Activated CD4-positive, alpha-beta memory T cell treated with anti-CD3 and anti-CD28 coated beads for 36 hours (primary cell): ENCODE measurements around the gene MCUR1. TPM values are rescaled to one million over a fixed set of nuclear protein-coding genes. Genes with fewer than 3 reads are reported as not detected.
"Not testable (repeated sequence)": the region's sequence is repeated elsewhere in the genome, so short reads cannot be mapped to it uniquely, and the experiment has no call there.

Experiments used
- CTCF ChIA-PET: fragments of 350-600 bp; sonication (Branson Sonifier 250); formaldehyde crosslinking; loops from one replicate; lab custom pipeline; 2021; ENCODE audit warnings: antibody characterized with exemption, inconsistent platforms; lab: Charles Lee
- POLR2A ChIA-PET: fragments of 350-600 bp; sonication (Branson Sonifier 250); formaldehyde crosslinking; loops from one replicate; lab custom pipeline; 2021; ENCODE audit warnings: antibody characterized with exemption; lab: Charles Lee
- DNase-seq: peaks from one replicate; pipeline ENCODE4 v3.0.0-alpha.2; 2020
- H3K27ac Mint-ChIP-seq: one replicate; pipeline ENCODE4 v1.8.0; 2021; ENCODE audit warnings: mixed read lengths
- H3K27me3 Mint-ChIP-seq: one replicate; pipeline ENCODE4 v1.8.0; 2021; ENCODE audit warnings: mixed read lengths
- H3K36me3 Mint-ChIP-seq: one replicate; pipeline ENCODE4 v1.8.0; 2021; ENCODE audit warnings: mixed read lengths
- H3K4me1 Mint-ChIP-seq: one replicate; pipeline ENCODE4 v1.8.0; 2021; ENCODE audit warnings: low read depth, mixed read lengths
- H3K4me3 Mint-ChIP-seq: one replicate; pipeline ENCODE4 v1.8.0; 2021; ENCODE audit warnings: mild to moderate bottlenecking, mixed read lengths
- H3K9me3 Mint-ChIP-seq: one replicate; pipeline ENCODE4 v1.8.0; 2021; ENCODE audit warnings: mixed read lengths
- intact Hi-C: fragments of 100-400 bp; cut with micrococcal nuclease; formaldehyde crosslinking; loops from one replicate; pipeline ENCODE4 v1.15.1; 2023
- total RNA-seq, 2 experiments: library from RNA; stranded (reverse); gene quantifications; one replicate each; pipeline ENCODE4 v1.2.3, GENCODE V29; 2021

The MCUR1 gene
- total RNA-seq, 2 experiments from 2014 or later: 36.6 to 38.8 TPM

- CTCF ChIA-PET: interaction anchor here (0.6 kb wide), 1 partner anchor 16 kb away, joined by 4 read pairs; no protein-coding TSS in a partner anchor
- DNase-seq: no peak
- POLR2A ChIA-PET: no interaction called here
- Mint-ChIP-seq H3K4me1 (no peaks in the 10 kb centered on the region), H3K27ac (no peak overlapping the region), H3K9me3 (no peaks in the 10 kb centered on the region), H3K4me3 (no peak overlapping the region), H3K27me3 (peaks cover 4% of the 10 kb centered on the region), H3K36me3 (no peaks in the 10 kb centered on the region)
- intact Hi-C loops: no loop called here
Measured at GRCh38 chr6:13847326-13848050, 33.1 kb upstream of the MCUR1 start.

- H3K27me3 Mint-ChIP-seq: peaks cover 4% of the 10 kb centered on the region
- intact Hi-C loops: no loop called here
- no peak for DNase-seq
- ChIA-PET POLR2A (no interaction called here), CTCF (interaction anchor here (0.6 kb wide), 1 partner anchor 15 kb away, joined by 4 read pairs; no protein-coding TSS in a partner anchor)
- no peak overlapping the region for H3K4me3 Mint-ChIP-seq
- H3K9me3 Mint-ChIP-seq: no peaks in the 10 kb centered on the region
- peaks cover under 1% of the 10 kb centered on the region for H3K4me1 Mint-ChIP-seq
- no peaks in the 10 kb centered on the region for H3K36me3 Mint-ChIP-seq
- H3K27ac Mint-ChIP-seq: no peak overlapping the region
Measured at GRCh38 chr6:13846841-13847240, 32.5 kb upstream of the MCUR1 start.

- H3K4me3 Mint-ChIP-seq: no peak overlapping the region
- no peaks in the 10 kb centered on the region for H3K36me3 Mint-ChIP-seq
- ChIA-PET POLR2A (no interaction called here), CTCF (no interaction called here)
- no peak overlapping the region for H3K27ac Mint-ChIP-seq
- peaks cover 7% of the 10 kb centered on the region for H3K4me1 Mint-ChIP-seq
- intact Hi-C loops: no loop called here
- H3K9me3 Mint-ChIP-seq: no peaks in the 10 kb centered on the region
- DNase-seq: no peak
- peaks cover 2% of the 10 kb centered on the region for H3K27me3 Mint-ChIP-seq
Measured at GRCh38 chr6:13841936-13842335, 27.6 kb upstream of the MCUR1 start.

- Mint-ChIP-seq H3K4me1 (peaks cover 7% of the 10 kb centered on the region), H3K27me3 (peaks cover 2% of the 10 kb centered on the region), H3K9me3 (no peaks in the 10 kb centered on the region), H3K27ac (no peak overlapping the region), H3K36me3 (no peaks in the 10 kb centered on the region), H3K4me3 (no peak overlapping the region)
- ChIA-PET POLR2A (interaction anchor here (0.5 kb wide), 1 partner anchor 87 kb away, joined by 3 read pairs; no protein-coding TSS in a partner anchor), CTCF (no interaction called here)
- intact Hi-C loops: no loop called here
- no peak for DNase-seq
Measured at GRCh38 chr6:13838616-13839015, 24.3 kb upstream of the MCUR1 start.

GRCh38 chr6:13836170-13836569 is 21.8 kb upstream of the MCUR1 start:
- peaks cover 2% of the 10 kb centered on the region for H3K27me3 Mint-ChIP-seq
- H3K4me3 Mint-ChIP-seq: no peak overlapping the region
- DNase-seq: no peak
- no peaks in the 10 kb centered on the region for H3K36me3 Mint-ChIP-seq
- H3K27ac Mint-ChIP-seq: no peak overlapping the region
- intact Hi-C loops: no loop called here
- H3K9me3 Mint-ChIP-seq: no peaks in the 10 kb centered on the region
- H3K4me1 Mint-ChIP-seq: peaks cover under 1% of the 10 kb centered on the region
- CTCF ChIA-PET: no interaction called here
- POLR2A ChIA-PET: no interaction called here

- no peaks in the 10 kb centered on the region for H3K9me3 Mint-ChIP-seq
- no peaks in the 10 kb centered on the region for H3K36me3 Mint-ChIP-seq
- CTCF ChIA-PET: no interaction called here
- POLR2A ChIA-PET: no interaction called here
- no peak for DNase-seq
- H3K4me3 Mint-ChIP-seq: no peak overlapping the region
- no peak overlapping the region for H3K27ac Mint-ChIP-seq
- no peaks in the 10 kb centered on the region for H3K4me1 Mint-ChIP-seq
- H3K27me3 Mint-ChIP-seq: peaks cover 2% of the 10 kb centered on the region
- intact Hi-C loops: no loop called here
Measured at GRCh38 chr6:13834790-13835189, 20.4 kb upstream of the MCUR1 start.

- POLR2A ChIA-PET: interaction anchor here (0.6 kb wide), 1 partner anchor 1810 kb away, joined by 3 read pairs; no protein-coding TSS in a partner anchor
- H3K4me1 Mint-ChIP-seq, CTCF ChIA-PET, H3K27ac Mint-ChIP-seq, DNase-seq, H3K4me3 Mint-ChIP-seq, H3K9me3 Mint-ChIP-seq, H3K27me3 Mint-ChIP-seq, intact Hi-C loops, H3K36me3 Mint-ChIP-seq: not testable (repeated sequence)
Measured at GRCh38 chr6:13834018-13834417, 19.7 kb upstream of the MCUR1 start.

GRCh38 chr6:13832778-13833177 is 18.4 kb upstream of the MCUR1 start:
- Mint-ChIP-seq H3K9me3 (peaks cover 7% of the 10 kb centered on the region), H3K4me3 (no peak overlapping the region), H3K27me3 (peaks cover 2% of the 10 kb centered on the region), H3K36me3 (no peaks in the 10 kb centered on the region), H3K27ac (no peak overlapping the region), H3K4me1 (no peaks in the 10 kb centered on the region)
- intact Hi-C loops: no loop called here
- CTCF ChIA-PET: no interaction called here
- POLR2A ChIA-PET: no interaction called here
- DNase-seq: no peak

GRCh38 chr6:13831615-13832014 is 17.3 kb upstream of the MCUR1 start:
- peaks cover 2% of the 10 kb centered on the region for H3K27me3 Mint-ChIP-seq
- no peaks in the 10 kb centered on the region for H3K4me1 Mint-ChIP-seq
- peaks cover 7% of the 10 kb centered on the region for H3K9me3 Mint-ChIP-seq
- ChIA-PET POLR2A (no interaction called here), CTCF (interaction anchor here (0.6 kb wide), 1 partner anchor 15 kb away, joined by 4 read pairs; no protein-coding TSS in a partner anchor)
- DNase-seq: no peak
- H3K27ac Mint-ChIP-seq: no peak overlapping the region
- H3K4me3 Mint-ChIP-seq: no peak overlapping the region
- H3K36me3 Mint-ChIP-seq: no peaks in the 10 kb centered on the region
- intact Hi-C loops: no loop called here

- POLR2A ChIA-PET: no interaction called here
- no peak overlapping the region for H3K4me3 Mint-ChIP-seq
- intact Hi-C loops: no loop called here
- H3K27ac Mint-ChIP-seq: no peak overlapping the region
- no peaks in the 10 kb centered on the region for H3K36me3 Mint-ChIP-seq
- peaks cover 2% of the 10 kb centered on the region for H3K27me3 Mint-ChIP-seq
- CTCF ChIA-PET: no interaction called here
- peaks cover 7% of the 10 kb centered on the region for H3K9me3 Mint-ChIP-seq
- no peaks in the 10 kb centered on the region for H3K4me1 Mint-ChIP-seq
- DNase-seq: no peak
Measured at GRCh38 chr6:13830803-13831202, 16.4 kb upstream of the MCUR1 start.

GRCh38 chr6:13829419-13829818 is 15.1 kb upstream of the MCUR1 start:
- H3K27me3 Mint-ChIP-seq, CTCF ChIA-PET, H3K4me1 Mint-ChIP-seq, POLR2A ChIA-PET, intact Hi-C loops, DNase-seq, H3K27ac Mint-ChIP-seq, H3K9me3 Mint-ChIP-seq, H3K36me3 Mint-ChIP-seq, H3K4me3 Mint-ChIP-seq: not testable (repeated sequence)

- CTCF ChIA-PET: interaction anchor here (1.1 kb wide), 1 partner anchor 219 kb away, joined by 3 read pairs; no protein-coding TSS in a partner anchor
- H3K27ac Mint-ChIP-seq, H3K9me3 Mint-ChIP-seq, intact Hi-C loops, H3K36me3 Mint-ChIP-seq, H3K4me1 Mint-ChIP-seq, POLR2A ChIA-PET, H3K27me3 Mint-ChIP-seq, DNase-seq, H3K4me3 Mint-ChIP-seq: not testable (repeated sequence)
Measured at GRCh38 chr6:13828656-13829301, 14.4 kb upstream of the MCUR1 start.
